ENCODE data around the gene RYR2.

- TF ChIP-seq CREB5 (CRISPR knock-in tag; IDR thresholded peaks at IDR 0.05; ENCODE audit: low read depth) (no peak), PATZ1 (CRISPR knock-in tag; IDR thresholded peaks at IDR 0.05; ENCODE audit: borderline replicate concordance) (no peak), ZC3H10 (CRISPR knock-in tag; IDR thresholded peaks at IDR 0.05) (no peak)
Measured at GRCh38 chr1:237640966-237641365, 599.0 kb downstream of the RYR2 start.
